ENCODE results near the gene CSMD2. TPM values are rescaled to one million over a fixed set of nuclear protein-coding genes. Genes with fewer than 3 reads are reported as not detected.

CSMD2 gene
- total and polyA plus RNA-seq, 2 donors from 2014 or later = 0.47 TPM; not detected in 1

GRCh38 chr1:34025675-34026074 lies 139.4 kb downstream of the CSMD2 start:
- Histone ChIP-seq H3K4me3 (ENCODE audit: low read length in 3 of 3) (no peak overlapping the region), H3K36me3 (ENCODE audit: control insufficient read depth in 2 of 3, insufficient read depth in 3 of 3, low read length in 3 of 3) (no peaks in the 10 kb centered on the region), H3K9ac (ENCODE audit: low read length in 3 of 3) (no peak overlapping the region), H3K9me3 (ENCODE audit: control insufficient read depth in 2 of 3, insufficient read depth in 1 of 3, low read length in 3 of 3) (no peaks in the 10 kb centered on the region), H3K27me3 (ENCODE audit: control insufficient read depth, insufficient read depth, low read length) (no peaks in the 10 kb centered on the region), H3K27ac (ENCODE audit: low read depth in 2 of 2, low read length in 2 of 2) (no peak overlapping the region), H3K4me1 (ENCODE audit: control insufficient read depth in 2 of 3, insufficient read depth in 2 of 3, low read depth in 1 of 3, low read length in 3 of 3) (no peaks in the 10 kb centered on the region)
- no peak for TF ChIP-seq CTCF (IDR thresholded peaks at IDR 0.05; ENCODE audit: borderline replicate concordance, extremely low read depth, insufficient read depth)
- FAIRE-seq = no peak
- intact Hi-C loops (cut with DNase I) = no loop called here
- DNase-seq = no peak

GRCh38 chr1:34024485-34024884 lies 140.5 kb downstream of the CSMD2 start:
- intact Hi-C loops (cut with DNase I) = no loop called here

GRCh38 chr1:34019741-34020552 lies 145.1 kb downstream of the CSMD2 start:
- no peak for FAIRE-seq
- Histone ChIP-seq H3K36me3 (ENCODE audit: control insufficient read depth in 2 of 3, insufficient read depth in 3 of 3, low read length in 3 of 3) (no peaks in the 10 kb centered on the region), H3K9me3 (ENCODE audit: control insufficient read depth in 2 of 3, insufficient read depth in 1 of 3, low read length in 3 of 3) (no peaks in the 10 kb centered on the region), H3K4me1 (ENCODE audit: control insufficient read depth in 2 of 3, insufficient read depth in 2 of 3, low read depth in 1 of 3, low read length in 3 of 3) (no peaks in the 10 kb centered on the region), H3K9ac (ENCODE audit: low read length in 3 of 3) (no peak overlapping the region), H3K27ac (ENCODE audit: low read depth in 2 of 2, low read length in 2 of 2) (no peak overlapping the region), H3K27me3 (ENCODE audit: control insufficient read depth, insufficient read depth, low read length) (no peaks in the 10 kb centered on the region), H3K4me3 (ENCODE audit: low read length in 3 of 3) (no peak overlapping the region)
- DNase-seq = no peak
- intact Hi-C loops (cut with DNase I) = no loop called here
- no peak for TF ChIP-seq CTCF (IDR thresholded peaks at IDR 0.05; ENCODE audit: borderline replicate concordance, extremely low read depth, insufficient read depth)

More at GRCh38 chr1:34024485-34024884, 140.5 kb downstream of the CSMD2 start:
- Histone ChIP-seq H3K4me3 (ENCODE audit: low read length in 3 of 3) (no peak overlapping the region), H3K4me1 (ENCODE audit: control insufficient read depth in 2 of 3, insufficient read depth in 2 of 3, low read depth in 1 of 3, low read length in 3 of 3) (no peaks in the 10 kb centered on the region), H3K9ac (ENCODE audit: low read length in 3 of 3) (no peak overlapping the region), H3K36me3 (ENCODE audit: control insufficient read depth in 2 of 3, insufficient read depth in 3 of 3, low read length in 3 of 3) (no peaks in the 10 kb centered on the region), H3K27me3 (ENCODE audit: control insufficient read depth, insufficient read depth, low read length) (no peaks in the 10 kb centered on the region), H3K9me3 (ENCODE audit: control insufficient read depth in 2 of 3, insufficient read depth in 1 of 3, low read length in 3 of 3) (no peaks in the 10 kb centered on the region), H3K27ac (ENCODE audit: low read depth in 2 of 2, low read length in 2 of 2) (no peak overlapping the region)
- DNase-seq (no peak), FAIRE-seq (no peak)
- no peak for TF ChIP-seq CTCF (IDR thresholded peaks at IDR 0.05; ENCODE audit: borderline replicate concordance, extremely low read depth, insufficient read depth)

Data from kidney (tissue), 14 donors.